ENCODE data around the gene MAGEA1.
"Not testable (repeated sequence)": the region's sequence is repeated elsewhere in the genome, so short reads cannot be mapped to it uniquely, and the experiment has no call there.

MAGEA1 gene, protein sequence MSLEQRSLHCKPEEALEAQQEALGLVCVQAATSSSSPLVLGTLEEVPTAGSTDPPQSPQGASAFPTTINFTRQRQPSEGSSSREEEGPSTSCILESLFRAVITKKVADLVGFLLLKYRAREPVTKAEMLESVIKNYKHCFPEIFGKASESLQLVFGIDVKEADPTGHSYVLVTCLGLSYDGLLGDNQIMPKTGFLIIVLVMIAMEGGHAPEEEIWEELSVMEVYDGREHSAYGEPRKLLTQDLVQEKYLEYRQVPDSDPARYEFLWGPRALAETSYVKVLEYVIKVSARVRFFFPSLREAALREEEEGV

GRCh38 chrX:153179131-153179530 lies at the start of gene MAGEA1:
MAGEA1 (plus strand) TSS chrX:153179284; CDS start chrX:153182390, 3,106 bp downstream.
- no peak for DNase-seq

GRCh38 chrX:153132924-153133323 lies 46.2 kb upstream of the MAGEA1 start:
- not testable (repeated sequence) for DNase-seq

DNA sequence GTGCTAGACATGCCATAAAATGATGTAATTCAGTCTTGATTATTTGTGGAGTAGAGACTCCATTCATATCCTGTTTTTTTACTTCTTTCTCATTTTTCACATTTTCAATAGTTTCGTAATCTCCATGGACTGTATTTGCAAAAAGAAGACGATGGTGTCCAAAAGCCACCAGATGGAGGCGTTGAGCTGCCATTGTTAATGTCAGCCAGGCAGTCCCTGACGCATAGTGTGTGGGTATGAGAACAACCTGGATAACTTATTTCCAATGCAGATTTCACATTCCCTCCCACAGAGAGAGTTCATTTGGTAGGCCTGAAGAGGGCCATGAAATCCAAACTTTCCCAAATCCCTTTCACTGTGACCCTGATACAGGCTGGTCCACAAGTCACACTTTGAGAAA lies 40.0 kb upstream of the MAGEA1 start:
- DNase-seq = not testable (repeated sequence)

DNA sequence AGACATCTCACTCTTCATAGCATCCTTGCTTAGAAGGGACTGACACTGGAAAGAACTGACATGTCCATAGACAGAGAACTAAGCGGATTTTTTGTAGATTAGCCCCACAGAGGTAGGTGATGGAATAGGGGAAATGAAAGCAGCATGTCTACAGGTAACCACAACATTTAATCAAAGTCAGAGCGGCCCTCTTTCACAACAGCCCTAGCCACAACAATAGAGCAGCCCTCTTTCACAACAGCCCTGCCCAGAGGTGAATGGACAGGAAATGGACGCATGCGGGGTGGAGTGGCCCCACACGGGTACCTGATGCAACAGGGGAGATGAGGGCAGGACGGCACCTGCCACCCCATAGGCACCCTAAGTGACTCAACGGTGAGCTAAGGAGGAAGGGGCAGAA lies 32.8 kb upstream of the MAGEA1 start:
- not testable (repeated sequence) for DNase-seq

DNA sequence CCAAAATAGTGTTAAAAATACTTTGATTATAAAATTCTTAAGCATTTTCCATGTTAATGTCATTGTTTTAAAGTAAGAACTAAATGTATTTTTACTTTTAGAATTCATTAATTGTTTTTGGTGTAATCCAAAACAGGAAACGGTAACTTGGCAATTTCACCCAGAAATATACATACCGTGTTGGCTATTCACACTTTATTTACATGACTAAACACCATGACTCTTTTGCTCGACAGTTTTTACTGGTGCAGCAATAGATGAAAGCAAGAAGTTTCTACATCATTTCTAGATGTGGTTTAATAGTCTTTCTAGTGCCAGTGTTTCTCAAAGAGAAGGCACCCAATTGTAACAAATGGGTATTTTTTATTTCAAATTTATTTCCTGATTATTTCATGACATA lies 25.6 kb upstream of the MAGEA1 start:
- no peak for DNase-seq

GRCh38 chrX:153157450-153157849 lies 21.6 kb upstream of the MAGEA1 start:
- no peak for DNase-seq

- no peak for DNase-seq
These were observed 20.8 kb upstream of the MAGEA1 start for GRCh38 chrX:153158319-153158718.

GRCh38 chrX:153161952-153162351 lies 17.1 kb upstream of the MAGEA1 start:
- no peak for DNase-seq

DNA sequence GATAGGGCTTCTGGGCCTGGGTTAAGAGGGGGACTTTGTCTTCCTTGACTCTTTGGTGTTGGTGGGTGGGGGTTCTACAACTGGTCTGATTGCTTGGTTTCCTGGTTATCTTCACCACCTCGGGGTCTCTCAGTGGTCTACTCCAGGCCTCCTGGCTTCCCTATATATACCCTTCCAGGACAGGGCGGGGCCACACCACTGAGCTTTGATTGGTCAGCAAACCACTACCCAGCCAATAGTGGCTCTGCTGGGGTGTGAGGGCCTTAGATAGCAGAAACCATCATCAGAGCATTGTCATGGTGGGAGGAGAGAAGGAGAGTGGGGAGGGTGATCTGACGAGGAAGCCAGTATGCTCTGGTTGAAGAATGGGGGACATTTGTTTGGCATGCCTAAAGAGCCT lies 14.4 kb upstream of the MAGEA1 start:
- DNase-seq = no peak

- DNase-seq = not testable (repeated sequence)
These were observed 10.7 kb upstream of the MAGEA1 start for GRCh38 chrX:153168423-153168822.

DNA sequence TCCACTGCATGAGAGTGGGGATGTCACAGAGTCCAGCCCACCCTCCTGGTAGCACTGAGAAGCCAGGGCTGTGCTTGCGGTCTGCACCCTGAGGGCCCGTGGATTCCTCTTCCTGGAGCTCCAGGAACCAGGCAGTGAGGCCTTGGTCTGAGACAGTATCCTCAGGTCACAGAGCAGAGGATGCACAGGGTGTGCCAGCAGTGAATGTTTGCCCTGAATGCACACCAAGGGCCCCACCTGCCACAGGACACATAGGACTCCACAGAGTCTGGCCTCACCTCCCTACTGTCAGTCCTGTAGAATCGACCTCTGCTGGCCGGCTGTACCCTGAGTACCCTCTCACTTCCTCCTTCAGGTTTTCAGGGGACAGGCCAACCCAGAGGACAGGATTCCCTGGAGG lies 2.7 kb downstream of the MAGEA1 start:
- no peak for DNase-seq

- no peak for DNase-seq
These were observed 5.7 kb downstream of the MAGEA1 start for GRCh38 chrX:153184787-153185186.

DNA sequence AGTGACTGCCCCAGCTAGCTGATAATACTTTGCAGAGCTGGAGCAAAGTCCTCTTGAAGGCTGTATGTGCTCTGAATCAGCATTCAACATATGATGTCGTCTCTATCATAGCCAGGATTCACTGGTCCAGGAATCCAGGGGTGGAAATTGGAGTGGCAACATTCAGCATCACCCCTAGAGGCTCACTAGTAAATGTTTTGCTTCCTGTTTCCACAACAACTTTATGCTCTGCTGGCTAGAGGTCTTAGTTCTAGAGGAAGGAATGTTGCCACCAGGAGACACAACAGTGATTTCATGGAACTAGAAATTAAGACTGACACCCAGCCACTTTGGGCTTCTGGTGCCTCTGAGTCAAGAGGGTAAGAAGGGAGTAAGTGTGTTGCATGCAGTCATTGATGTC lies 11.3 kb downstream of the MAGEA1 start:
- DNase-seq = no peak

- no peak for DNase-seq
These were observed 21.4 kb downstream of the MAGEA1 start for GRCh38 chrX:153200462-153200861.

DNA sequence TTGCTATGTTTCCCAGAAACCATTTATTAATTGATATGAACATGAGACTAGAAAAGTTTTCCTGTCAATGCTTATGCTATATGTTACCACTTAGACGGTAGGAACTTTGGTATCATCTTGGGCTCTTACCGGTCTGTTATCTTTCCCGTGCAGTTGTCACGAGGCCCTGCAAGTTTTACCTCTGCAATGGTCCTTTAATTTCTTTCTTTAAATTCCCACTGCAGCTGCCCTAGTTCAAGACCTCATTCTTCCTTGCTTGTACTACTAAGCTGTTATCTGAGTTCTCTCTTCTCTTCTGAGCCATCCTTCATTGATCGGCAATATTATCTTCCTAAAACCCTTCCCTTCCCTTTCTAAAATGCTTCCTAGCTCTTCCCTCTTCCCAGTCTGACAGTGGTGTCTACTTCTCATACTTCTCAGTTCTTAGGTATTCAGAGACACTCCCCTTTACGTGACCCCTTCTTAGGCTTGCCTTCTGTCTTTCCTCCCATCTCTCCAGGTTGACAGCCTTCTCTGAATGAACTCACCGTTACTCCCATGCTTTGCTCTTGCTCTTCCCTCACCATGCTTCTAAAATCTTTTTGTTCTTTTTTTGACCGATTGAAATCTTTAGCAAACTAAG lies 27.5 kb downstream of the MAGEA1 start:
- DNase-seq = no peak

GRCh38 chrX:153209347-153209746 lies 30.3 kb downstream of the MAGEA1 start:
- no peak for DNase-seq

DNA sequence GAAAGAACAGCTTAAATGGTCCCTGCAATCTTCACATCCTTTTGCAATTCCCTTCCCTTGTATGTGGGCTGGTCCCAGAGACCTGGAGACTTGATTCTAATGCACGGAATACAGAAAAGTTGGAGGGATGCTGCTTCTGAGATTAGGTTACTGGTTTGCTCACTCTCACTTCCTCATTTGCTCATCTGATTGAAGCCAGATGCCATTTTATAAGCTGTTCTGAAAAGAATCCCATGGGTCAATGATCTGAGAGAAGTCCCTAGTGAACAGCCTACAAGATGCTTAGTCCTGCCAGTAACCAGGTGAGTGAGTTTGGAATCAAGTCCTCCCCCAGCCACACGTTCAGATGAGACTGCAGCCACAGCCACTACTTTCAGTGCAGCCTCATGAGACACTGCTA lies 35.9 kb downstream of the MAGEA1 start:
- DNase-seq = no peak

DNA sequence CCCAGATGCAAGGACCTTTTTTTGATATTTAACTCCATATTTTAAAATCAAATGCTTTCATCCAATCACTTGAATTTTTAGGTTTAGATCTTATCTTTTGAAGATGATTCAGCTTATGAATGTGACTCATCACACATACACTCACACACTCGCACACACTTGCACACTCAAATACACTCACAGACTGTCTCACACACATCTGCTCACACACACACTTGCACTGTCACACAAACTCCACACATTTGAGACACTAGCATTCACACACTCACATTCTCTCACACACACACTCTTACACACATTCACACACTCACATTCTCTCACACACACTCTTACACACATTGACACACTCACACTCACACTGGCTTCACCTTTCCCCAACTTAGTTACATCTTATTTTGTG lies 37.8 kb downstream of the MAGEA1 start:
- DNase-seq = no peak

DNA sequence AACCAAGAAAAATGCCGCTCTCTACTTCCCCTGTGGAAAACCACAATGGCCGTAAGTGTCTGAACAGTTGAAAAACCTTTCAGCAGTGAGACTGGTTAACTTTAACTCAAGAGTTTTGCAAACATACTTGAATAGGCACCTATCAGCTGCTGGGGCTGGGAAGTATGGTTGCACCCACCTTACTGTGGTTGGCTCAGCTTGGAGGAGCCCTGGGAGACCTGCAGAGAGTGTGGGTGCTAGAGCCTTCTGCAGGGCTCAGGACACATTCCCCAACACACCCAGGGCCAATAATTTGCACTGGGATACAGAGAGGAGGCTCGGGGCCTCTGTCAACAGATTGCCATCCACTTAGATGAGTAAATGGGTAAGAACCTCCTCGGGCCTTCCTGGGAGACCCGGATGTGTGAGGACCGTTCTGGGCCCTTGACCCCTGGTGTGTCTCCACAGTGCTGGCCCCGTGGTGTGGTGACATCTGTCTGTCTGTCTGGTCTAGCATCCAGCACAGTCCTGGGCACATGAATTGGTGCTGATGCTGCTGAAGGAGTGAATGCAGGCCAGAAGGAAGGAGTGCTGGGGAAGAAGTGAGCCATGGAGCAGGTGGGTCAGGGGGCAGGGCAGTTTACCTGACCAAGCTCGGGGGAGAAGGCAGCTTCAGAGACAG lies 46.5 kb downstream of the MAGEA1 start:
- DNase-seq = no peak

DNA sequence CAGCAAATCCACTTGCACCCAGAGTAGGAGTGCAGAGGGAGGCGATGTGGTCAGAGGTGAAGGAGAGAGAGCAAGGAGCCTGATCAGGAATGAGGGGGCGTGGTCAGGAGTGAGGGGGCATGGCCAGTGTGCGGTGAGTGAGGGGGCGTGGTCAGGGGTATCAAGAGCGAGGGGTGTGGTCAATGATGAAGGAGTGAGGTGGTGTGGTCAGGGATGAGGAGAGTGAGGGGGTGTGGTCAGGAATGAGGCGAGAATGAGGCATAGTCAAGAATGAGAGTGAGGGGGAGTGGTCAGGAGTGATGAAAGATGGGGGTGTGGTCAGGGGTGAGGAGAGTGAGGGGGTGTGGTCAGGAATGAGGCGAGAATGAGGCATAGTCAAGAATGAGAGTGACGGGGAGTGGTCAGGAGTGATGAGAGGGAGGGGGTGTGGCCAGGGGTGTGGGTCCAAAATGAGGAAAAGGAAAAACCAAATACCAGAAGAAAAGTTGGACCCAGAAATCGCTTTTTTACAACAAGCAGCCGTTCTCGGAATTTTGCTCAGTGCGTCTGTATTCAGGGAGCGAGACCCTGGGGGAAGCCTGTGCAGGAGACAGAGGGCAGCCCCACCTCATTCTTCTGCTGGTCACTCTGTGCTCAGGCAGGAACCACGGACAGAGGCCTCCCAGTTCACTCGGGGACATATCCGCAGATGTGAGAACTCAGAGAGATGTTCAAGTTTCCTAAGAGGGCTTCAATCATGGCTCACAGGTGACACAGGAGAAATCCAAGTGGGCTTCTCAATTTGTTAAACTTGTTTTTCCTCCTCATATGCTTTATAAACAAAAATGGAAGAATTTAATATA lies 47.5 kb downstream of the MAGEA1 start:
- DNase-seq = no peak

Measured in cerebellar nuclear complex (tissue), 1 donor.